ENCODE results near the gene TLE3. TPM values are rescaled to one million over a fixed set of nuclear protein-coding genes. Genes with fewer than 3 reads are reported as not detected.

TLE3 gene
- total and polyA plus RNA-seq, 11 donors = 4.8 to 49.6 (median 16.4) TPM

DNA sequence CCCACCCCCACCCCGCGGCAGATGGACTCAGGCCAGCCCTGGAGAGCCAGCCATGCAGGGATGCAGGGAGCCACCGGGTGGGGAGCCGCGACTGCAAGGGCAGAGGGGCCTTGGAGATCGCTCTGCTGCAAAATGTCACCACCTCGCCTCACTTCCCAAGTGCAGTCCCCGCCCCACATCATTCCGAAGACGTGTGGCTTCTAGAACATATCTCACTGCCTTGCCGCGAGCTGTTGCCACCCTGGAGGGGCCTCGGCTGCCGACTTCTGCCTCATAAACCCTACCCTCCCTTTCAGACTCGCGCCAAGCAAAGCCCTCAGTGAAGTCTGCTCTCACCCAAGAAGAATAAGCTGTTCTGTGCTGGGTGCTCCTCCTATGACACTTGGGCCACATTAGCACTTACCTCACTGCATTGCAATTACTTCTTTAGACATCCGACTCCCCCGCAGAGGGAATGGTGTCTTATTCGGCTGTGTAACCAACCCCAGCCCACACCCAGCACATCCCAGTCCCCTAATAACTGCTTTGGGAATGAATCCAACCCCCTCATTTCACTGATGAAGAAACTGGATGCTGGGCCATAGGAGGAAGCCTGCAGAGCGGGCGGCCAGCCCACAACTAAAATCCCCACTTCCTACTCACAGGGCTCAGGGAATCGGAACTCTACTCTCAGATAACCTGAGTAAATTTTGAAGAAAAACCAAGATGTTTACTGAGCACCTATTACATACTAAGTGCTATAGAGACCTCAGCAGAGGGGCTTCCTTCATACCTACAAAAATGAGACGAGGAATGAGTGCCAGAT is 8.6 kb downstream of the TLE3 start:
- H3K4me1 ChIP-seq = peaks cover 0 to 99% (median 47%) of the 10 kb centered on the region in 12 donors
- no peaks in the 10 kb centered on the region for H3K27me3 ChIP-seq
- ATAC-seq (peak; percentile 50 to 68 (median 61)), DNase-seq (peak in 4 of 5 donors; percentile 34 to 62 (median 58))
- H3K9me3 ChIP-seq = no peaks in the 10 kb centered on the region
- H3K36me3 ChIP-seq = peaks cover 0 to 89% (median 13%) of the 10 kb centered on the region in 9 donors
- 39 to 57% (median 46%) methylated on average over 17 to 23 of the region's 23 CpGs for WGBS, 4 donors
- intact Hi-C loops (cut with DNase I) = no loop called here
- peak overlapping the region in 2 of 12 donors; percentile 23 to 72 for H3K27ac ChIP-seq
- H3K4me3 ChIP-seq = peak overlapping the region in 6 of 12 donors; percentile 0 to 29 (median 8)
- TF ChIP-seq POLR2A (IDR thresholded peaks at IDR 0.05) = no peak
- TF ChIP-seq, protein P1, sequence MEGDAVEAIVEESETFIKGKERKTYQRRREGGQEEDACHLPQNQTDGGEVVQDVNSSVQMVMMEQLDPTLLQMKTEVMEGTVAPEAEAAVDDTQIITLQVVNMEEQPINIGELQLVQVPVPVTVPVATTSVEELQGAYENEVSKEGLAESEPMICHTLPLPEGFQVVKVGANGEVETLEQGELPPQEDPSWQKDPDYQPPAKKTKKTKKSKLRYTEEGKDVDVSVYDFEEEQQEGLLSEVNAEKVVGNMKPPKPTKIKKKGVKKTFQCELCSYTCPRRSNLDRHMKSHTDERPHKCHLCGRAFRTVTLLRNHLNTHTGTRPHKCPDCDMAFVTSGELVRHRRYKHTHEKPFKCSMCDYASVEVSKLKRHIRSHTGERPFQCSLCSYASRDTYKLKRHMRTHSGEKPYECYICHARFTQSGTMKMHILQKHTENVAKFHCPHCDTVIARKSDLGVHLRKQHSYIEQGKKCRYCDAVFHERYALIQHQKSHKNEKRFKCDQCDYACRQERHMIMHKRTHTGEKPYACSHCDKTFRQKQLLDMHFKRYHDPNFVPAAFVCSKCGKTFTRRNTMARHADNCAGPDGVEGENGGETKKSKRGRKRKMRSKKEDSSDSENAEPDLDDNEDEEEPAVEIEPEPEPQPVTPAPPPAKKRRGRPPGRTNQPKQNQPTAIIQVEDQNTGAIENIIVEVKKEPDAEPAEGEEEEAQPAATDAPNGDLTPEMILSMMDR (IDR thresholded peaks at IDR 0.05) = no peak

DNA sequence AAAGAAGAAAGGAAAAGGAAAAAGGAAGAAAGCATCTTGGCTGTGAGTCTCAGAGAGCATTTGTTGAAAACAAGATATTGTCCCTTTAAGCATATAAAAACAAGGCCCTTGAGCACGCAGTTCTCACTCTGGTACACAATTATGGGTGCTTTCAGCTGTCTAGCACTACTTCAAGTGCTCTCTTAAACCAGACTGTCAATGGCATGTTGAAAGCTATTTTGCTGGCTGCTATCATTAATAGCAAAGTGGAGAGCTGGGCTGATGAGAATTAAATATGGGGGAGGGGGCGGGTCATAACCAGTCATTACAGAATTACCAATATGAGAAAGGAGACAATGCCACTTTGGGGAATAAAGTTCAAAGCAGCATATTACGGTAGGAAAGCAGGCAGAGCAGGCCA is 9.3 kb downstream of the TLE3 start:
- intact Hi-C loops (cut with DNase I) = no loop called here
- TF ChIP-seq POLR2A (IDR thresholded peaks at IDR 0.05) = no peak
- TF ChIP-seq, protein P1 (IDR thresholded peaks at IDR 0.05) = no peak
- WGBS, 4 donors = 38 to 54% (median 46%) methylated on average over 3 of the region's 3 CpGs

DNA sequence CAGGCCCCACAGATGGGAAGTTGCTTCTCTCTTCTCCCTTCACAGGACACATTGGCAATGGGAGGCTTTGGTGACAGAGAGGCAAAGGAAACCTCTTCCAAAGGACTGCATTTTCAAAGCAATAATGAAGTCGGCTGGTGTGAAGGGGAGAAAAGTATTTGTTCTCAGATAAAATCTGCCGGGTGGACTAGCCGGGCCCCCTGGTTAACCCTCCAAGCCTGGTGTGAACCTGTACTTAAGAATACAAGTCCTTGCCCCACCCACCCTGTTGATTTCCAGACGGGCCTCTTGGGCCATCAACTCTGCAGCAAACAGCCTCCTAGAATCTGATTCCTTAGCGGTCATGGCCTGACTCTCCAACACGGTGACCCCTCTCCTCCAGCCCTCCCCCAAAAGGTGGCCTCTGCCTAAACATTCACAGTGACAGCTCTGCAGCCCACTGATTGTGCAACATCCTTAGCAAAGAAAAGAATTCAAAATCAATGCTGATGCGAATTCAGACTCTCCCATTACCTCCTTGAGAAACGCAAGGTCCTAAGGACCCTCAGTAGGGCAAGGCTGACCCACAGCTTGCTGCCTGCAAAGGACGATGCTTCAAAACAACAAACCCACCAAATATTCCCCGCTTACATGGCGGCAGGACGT is 9.9 kb downstream of the TLE3 start:
- Histone ChIP-seq H3K4me3 (no peak overlapping the region), H3K36me3 (peaks cover 0 to 91% (median 22%) of the 10 kb centered on the region in 9 donors), H3K4me1 (peaks cover 0 to 96% (median 34%) of the 10 kb centered on the region in 12 donors), H3K9me3 (no peaks in the 10 kb centered on the region), H3K27ac (peak overlapping the region in 1 of 12 donors; percentile 72), H3K27me3 (no peaks in the 10 kb centered on the region)
- intact Hi-C loops (cut with DNase I) = no loop called here
- no peak for ATAC-seq
- TF ChIP-seq, protein P1 (IDR thresholded peaks at IDR 0.05) = no peak
- TF ChIP-seq POLR2A (IDR thresholded peaks at IDR 0.05) = no peak
- DNase-seq = peak in 1 of 5 donors; percentile 14
- 68 to 77% (median 74%) methylated on average over 12 of the region's 12 CpGs for WGBS, 4 donors

More for the DNA sequence above, 9.3 kb downstream of the TLE3 start:
- no peaks in the 10 kb centered on the region for H3K27me3 ChIP-seq
- H3K9me3 ChIP-seq = no peaks in the 10 kb centered on the region
- H3K27ac ChIP-seq = peak overlapping the region in 2 of 12 donors; percentile 23 to 72
- peaks cover 0 to 98% (median 40%) of the 10 kb centered on the region in 12 donors for H3K4me1 ChIP-seq
- ATAC-seq (peak; percentile 74 to 87 (median 77)), DNase-seq (peak in 1 of 5 donors; percentile 4)
- H3K4me3 ChIP-seq = peak overlapping the region in 4 of 12 donors; percentile 2 to 29 (median 8)
- peaks cover 0 to 95% (median 18%) of the 10 kb centered on the region in 9 donors for H3K36me3 ChIP-seq

DNA sequence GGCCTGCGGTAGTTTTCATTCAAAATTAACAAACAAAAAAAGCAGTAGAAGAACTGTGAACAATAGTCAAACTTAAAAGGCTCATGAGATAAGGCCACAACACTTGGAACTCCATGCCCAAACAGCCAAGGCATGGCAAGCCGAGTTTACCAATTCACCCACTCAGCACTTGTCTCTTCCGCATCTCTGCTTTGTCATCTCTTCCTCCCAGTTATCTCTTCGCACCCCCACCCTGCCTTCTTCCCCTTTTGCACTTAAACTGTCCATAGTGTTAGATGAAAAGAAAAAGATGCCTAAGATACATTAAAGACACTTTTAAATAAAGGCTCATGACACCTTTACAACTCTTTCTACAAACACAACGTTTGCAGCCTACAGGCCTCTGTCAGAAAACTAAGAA is 11.1 kb downstream of the TLE3 start:
- intact Hi-C loops (cut with DNase I) = no loop called here
- Histone ChIP-seq H3K4me1 (peaks cover 0 to 84% (median 24%) of the 10 kb centered on the region in 12 donors), H3K27me3 (no peaks in the 10 kb centered on the region), H3K4me3 (no peak overlapping the region), H3K36me3 (peaks cover 0 to 91% (median 32%) of the 10 kb centered on the region in 9 donors), H3K27ac (peak overlapping the region in 1 of 12 donors; percentile 35), H3K9me3 (no peaks in the 10 kb centered on the region)
- ATAC-seq = no peak
- 78 to 91% (median 89%) methylated on average over 5 of the region's 5 CpGs for WGBS, 4 donors
- TF ChIP-seq POLR2A (IDR thresholded peaks at IDR 0.05) = no peak
- TF ChIP-seq, protein P1 (IDR thresholded peaks at IDR 0.05) = no peak
- DNase-seq = peak in 2 of 5 donors; percentile 18 to 43
